Prostate gland (tissue), 2 donors: ENCODE measurements around the gene SEZ6.

Experiments
- POLR2A ChIP-seq: fragments of 450-650 bp; IDR thresholded peaks from one replicate; pipeline ENCODE4 v1.6.1; 2016; ENCODE audit warnings: antibody characterized with exemption, mild to moderate bottlenecking
- POLR2AphosphoS5 ChIP-seq: sonication (generic); formaldehyde crosslinking; IDR thresholded peaks from one replicate; pipeline ENCODE4 v1.6.1; 2017; ENCODE audit warnings: antibody characterized with exemption
- TF ChIP-seq, protein P1 (sequence below), 4 experiments: fragments of 200-600 bp in 2 of 4; fragments of 450-650 bp in 2 of 4; sonication (generic) in 2 of 4; IDR thresholded peaks; 1 replicate in 3 of 4; 2 replicates in 1 of 4; pipeline ENCODE4 v1.5.1; 2016 to 2019; ENCODE audit warnings: antibody characterized with exemption in 4 of 4, mild to moderate bottlenecking in 2 of 4, moderate library complexity in 2 of 4

DNA sequence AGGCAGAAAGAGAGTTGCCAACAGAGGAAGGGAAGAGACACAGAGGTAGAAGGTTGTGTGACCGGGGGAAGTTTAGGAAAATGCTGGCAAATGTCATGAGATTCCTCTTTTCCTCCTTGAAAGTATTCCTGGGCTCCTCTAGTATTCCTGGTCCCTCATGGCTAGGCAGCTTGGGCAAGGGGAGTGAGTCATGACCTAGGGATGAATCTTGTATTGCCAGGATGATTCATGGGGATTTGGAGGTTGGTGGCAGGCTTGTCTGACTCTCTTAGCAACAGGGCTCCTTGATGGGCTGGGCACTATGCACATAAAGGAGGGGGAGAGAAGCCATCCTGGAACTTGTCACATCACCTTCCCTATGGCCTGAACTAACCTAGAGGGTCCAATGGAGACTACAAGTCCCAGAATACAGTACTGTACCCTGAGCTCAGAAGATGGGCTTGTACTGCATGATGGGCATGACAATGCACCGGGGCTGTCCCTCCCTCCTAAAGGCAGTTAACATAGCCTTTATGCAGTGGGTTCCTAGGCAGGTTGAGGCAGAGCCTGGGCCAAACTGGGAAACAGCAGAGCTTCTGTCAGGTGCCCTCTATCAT, 2.1 kb upstream of the SEZ6 start:
- TF ChIP-seq POLR2A: no peak
- no peak for TF ChIP-seq POLR2AphosphoS5
- TF ChIP-seq, protein P1, sequence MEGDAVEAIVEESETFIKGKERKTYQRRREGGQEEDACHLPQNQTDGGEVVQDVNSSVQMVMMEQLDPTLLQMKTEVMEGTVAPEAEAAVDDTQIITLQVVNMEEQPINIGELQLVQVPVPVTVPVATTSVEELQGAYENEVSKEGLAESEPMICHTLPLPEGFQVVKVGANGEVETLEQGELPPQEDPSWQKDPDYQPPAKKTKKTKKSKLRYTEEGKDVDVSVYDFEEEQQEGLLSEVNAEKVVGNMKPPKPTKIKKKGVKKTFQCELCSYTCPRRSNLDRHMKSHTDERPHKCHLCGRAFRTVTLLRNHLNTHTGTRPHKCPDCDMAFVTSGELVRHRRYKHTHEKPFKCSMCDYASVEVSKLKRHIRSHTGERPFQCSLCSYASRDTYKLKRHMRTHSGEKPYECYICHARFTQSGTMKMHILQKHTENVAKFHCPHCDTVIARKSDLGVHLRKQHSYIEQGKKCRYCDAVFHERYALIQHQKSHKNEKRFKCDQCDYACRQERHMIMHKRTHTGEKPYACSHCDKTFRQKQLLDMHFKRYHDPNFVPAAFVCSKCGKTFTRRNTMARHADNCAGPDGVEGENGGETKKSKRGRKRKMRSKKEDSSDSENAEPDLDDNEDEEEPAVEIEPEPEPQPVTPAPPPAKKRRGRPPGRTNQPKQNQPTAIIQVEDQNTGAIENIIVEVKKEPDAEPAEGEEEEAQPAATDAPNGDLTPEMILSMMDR (IDR thresholded peaks at IDR 0.05): no peak
